Stimulated activated naive CD4-positive, alpha-beta T cell treated with Interleukin-2 at 50 U/mL for 16 hours (primary cell): ENCODE data around the gene TRIM43B.
"Not testable (repeated sequence)": the region's sequence is repeated elsewhere in the genome, so short reads cannot be mapped to it uniquely, and the experiment has no call there.

Experiments used
- DNase-seq: peaks from one replicate; lab custom pipeline; 2025; lab: John Stamatoyannopoulos, UW

The TRIM43B gene

GRCh38 chr2:95484654-95485053 lies at the start of gene TRIM43B:
TSS of gene TRIM43B (minus strand) at chr2:95484754. CDS start at chr2:95482714, 2,040 bp downstream.
- not testable (repeated sequence) for DNase-seq

GRCh38 chr2:95531254-95531771 lies 46.8 kb upstream of the TRIM43B start:
- no peak for DNase-seq

- DNase-seq = peak; percentile 17
These were observed 46.2 kb upstream of the TRIM43B start for GRCh38 chr2:95530734-95531133.

- DNase-seq = peak; percentile 32
These were observed 42.1 kb upstream of the TRIM43B start for GRCh38 chr2:95526360-95527341.

GRCh38 chr2:95525294-95526035 lies 40.9 kb upstream of the TRIM43B start:
- DNase-seq = no peak

- no peak for DNase-seq
These were observed 39.6 kb upstream of the TRIM43B start for GRCh38 chr2:95524195-95524594.

GRCh38 chr2:95514718-95515117 lies 30.2 kb upstream of the TRIM43B start:
- no peak for DNase-seq

- not testable (repeated sequence) for DNase-seq
These were observed 29.7 kb upstream of the TRIM43B start for GRCh38 chr2:95514226-95514625.

GRCh38 chr2:95509408-95509807 lies 24.9 kb upstream of the TRIM43B start:
- DNase-seq = no peak

GRCh38 chr2:95505222-95505621 lies 20.7 kb upstream of the TRIM43B start:
- DNase-seq = no peak

GRCh38 chr2:95500854-95501253 lies 16.3 kb upstream of the TRIM43B start:
- DNase-seq = no peak

GRCh38 chr2:95492076-95492475 lies 7.5 kb upstream of the TRIM43B start:
- DNase-seq = not testable (repeated sequence)

- DNase-seq = not testable (repeated sequence)
These were observed 9.5 kb downstream of the TRIM43B start for GRCh38 chr2:95475025-95475424.

GRCh38 chr2:95467984-95468383 lies 16.6 kb downstream of the TRIM43B start:
- DNase-seq = not testable (repeated sequence)

- DNase-seq = not testable (repeated sequence)
These were observed 18.0 kb downstream of the TRIM43B start for GRCh38 chr2:95466572-95466971.

- DNase-seq = not testable (repeated sequence)
These were observed 21.3 kb downstream of the TRIM43B start for GRCh38 chr2:95463292-95463691.

GRCh38 chr2:95445317-95445716 lies 39.2 kb downstream of the TRIM43B start:
- not testable (repeated sequence) for DNase-seq

- DNase-seq = not testable (repeated sequence)
These were observed 42.0 kb downstream of the TRIM43B start for GRCh38 chr2:95442474-95443099.

GRCh38 chr2:95435872-95436209 lies 48.7 kb downstream of the TRIM43B start:
- not testable (repeated sequence) for DNase-seq

- not testable (repeated sequence) for DNase-seq
These were observed 49.2 kb downstream of the TRIM43B start for GRCh38 chr2:95435162-95435871.

GRCh38 chr2:95434507-95435076 lies 50.0 kb downstream of the TRIM43B start:
- DNase-seq = not testable (repeated sequence)
